GM12875 (cell line): Measurements from ENCODE around the gene INO80E.
"Not testable (repeated sequence)": the region's sequence is repeated elsewhere in the genome, so short reads cannot be mapped to it uniquely, and the experiment has no call there.

Source experiments
- H3K4me3 ChIP-seq: one replicate; pipeline ENCODE4 v1.5.1; 2011; ENCODE audit warnings: low read depth, low read length, control low read depth
- TF ChIP-seq, protein P1 (sequence below): IDR thresholded peaks from 2 replicates; pipeline ENCODE4 v1.5.1; 2011; ENCODE audit warnings: low read depth, mild to moderate bottlenecking, control low read depth, inconsistent platforms, low read length, moderate library complexity, borderline replicate concordance; ENCODE audit not compliant: insufficient read depth

Gene INO80E

DNA sequence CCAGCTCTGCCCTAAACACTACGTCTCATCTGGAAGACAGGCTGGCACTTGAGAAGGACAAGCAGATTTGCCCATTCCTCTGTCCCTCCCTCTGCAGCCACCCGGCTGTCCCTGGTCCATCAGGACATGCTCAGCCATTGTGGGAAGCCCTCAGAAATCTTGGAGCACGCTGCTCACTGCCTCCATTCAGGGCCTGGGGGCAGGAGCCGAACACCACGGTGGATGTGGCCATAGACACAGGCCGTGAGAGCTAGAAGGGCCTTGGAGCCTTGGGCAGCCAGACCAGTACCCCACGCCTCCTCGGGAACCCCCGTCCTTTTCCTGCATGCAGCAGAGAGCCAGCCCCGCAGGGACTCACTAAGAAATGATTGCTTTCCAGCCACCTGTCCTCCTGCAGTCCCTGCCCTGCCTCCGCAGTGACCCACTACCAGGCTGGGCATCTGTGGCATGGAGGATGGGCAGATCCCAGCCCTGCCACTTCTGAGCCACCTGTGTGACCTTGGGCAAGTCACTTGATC, 11.4 kb downstream of the INO80E start:
- TF ChIP-seq, protein P1, sequence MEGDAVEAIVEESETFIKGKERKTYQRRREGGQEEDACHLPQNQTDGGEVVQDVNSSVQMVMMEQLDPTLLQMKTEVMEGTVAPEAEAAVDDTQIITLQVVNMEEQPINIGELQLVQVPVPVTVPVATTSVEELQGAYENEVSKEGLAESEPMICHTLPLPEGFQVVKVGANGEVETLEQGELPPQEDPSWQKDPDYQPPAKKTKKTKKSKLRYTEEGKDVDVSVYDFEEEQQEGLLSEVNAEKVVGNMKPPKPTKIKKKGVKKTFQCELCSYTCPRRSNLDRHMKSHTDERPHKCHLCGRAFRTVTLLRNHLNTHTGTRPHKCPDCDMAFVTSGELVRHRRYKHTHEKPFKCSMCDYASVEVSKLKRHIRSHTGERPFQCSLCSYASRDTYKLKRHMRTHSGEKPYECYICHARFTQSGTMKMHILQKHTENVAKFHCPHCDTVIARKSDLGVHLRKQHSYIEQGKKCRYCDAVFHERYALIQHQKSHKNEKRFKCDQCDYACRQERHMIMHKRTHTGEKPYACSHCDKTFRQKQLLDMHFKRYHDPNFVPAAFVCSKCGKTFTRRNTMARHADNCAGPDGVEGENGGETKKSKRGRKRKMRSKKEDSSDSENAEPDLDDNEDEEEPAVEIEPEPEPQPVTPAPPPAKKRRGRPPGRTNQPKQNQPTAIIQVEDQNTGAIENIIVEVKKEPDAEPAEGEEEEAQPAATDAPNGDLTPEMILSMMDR = no peak
- no peak overlapping the region for H3K4me3 ChIP-seq

DNA sequence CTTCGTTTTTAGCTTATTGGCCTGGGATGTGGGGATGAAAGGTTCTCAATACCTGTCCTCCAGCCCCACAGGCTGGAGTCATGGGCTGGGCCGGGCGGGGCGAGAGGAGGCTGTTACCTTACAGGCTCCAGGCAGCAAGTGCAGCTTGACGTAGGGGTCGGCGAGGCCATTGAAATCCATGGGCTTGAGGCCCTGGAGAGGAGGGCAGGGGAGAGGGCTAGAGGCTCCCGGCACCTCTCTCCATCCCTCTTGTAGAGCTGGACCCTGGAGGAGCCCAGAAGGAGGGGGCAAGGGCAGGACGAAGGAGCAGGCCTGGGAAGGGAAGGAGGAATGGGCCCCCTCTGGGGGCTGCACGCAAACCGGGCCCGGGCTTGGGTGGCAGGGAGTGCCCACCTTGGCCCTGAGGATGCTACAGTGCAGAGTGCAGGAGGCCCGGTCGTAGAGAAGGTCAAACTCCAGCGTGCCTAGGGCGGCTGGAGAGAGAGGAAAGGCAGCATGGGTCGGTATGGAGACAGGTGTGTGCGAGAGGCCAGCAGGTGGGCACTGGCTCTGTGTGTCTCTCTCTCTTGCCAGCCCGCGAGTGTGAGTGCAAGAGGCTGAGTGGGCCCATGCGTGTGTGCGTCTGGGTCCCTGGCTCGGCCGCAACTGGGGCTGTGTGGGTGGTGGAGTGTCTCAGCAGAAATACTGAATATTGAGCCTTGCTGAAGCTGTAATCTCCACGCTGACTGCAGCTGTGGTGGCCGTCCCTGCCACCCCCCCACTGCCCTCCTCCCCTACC, 13.2 kb downstream of the INO80E start:
- H3K4me3 ChIP-seq = no peak overlapping the region

DNA sequence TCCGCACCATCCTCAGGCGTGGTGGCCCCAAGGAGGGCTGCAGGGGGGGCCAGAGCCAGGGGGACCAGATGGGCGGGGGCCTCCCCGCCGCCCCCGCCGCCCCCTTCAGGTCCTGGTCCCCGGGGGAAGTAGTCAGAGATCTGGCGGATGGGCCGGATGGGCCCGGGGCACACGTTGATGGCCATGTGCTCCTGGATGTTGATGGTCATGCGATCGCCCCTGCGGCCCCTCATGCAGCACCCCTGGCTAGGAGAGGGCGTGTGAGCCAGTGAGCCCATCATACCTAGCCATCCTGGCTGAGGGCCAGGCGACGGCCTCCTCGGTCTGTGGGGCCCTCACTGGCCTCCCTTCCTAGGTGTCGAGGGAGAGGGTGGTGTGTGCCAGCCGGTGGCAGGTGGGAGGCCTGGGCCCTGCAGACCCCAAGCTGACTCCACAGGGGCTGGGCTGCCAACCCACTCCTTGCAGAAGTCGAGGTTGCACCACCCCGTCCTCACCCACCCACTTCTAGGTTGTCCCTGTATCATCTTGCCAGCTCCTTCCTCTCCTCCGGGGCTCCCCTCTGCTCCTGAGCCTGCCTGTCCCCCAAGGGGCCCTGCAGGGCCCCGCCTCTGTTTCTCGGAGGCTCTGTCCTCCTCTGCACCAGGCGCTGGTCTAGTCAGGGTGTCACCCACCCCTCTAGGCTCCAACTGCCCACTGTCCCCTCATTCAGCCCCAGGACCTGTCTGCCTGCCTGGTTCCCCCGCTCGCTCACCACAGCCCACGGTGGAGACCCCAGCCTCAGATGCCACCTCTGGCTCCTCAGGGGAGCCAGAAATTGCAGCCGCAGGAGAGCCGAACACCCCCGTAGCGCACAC, 14.2 kb downstream of the INO80E start:
- TF ChIP-seq, protein P1 = no peak
- no peak overlapping the region for H3K4me3 ChIP-seq

More for the DNA sequence above, 13.2 kb downstream of the INO80E start:
- TF ChIP-seq, protein P1 = no peak

DNA sequence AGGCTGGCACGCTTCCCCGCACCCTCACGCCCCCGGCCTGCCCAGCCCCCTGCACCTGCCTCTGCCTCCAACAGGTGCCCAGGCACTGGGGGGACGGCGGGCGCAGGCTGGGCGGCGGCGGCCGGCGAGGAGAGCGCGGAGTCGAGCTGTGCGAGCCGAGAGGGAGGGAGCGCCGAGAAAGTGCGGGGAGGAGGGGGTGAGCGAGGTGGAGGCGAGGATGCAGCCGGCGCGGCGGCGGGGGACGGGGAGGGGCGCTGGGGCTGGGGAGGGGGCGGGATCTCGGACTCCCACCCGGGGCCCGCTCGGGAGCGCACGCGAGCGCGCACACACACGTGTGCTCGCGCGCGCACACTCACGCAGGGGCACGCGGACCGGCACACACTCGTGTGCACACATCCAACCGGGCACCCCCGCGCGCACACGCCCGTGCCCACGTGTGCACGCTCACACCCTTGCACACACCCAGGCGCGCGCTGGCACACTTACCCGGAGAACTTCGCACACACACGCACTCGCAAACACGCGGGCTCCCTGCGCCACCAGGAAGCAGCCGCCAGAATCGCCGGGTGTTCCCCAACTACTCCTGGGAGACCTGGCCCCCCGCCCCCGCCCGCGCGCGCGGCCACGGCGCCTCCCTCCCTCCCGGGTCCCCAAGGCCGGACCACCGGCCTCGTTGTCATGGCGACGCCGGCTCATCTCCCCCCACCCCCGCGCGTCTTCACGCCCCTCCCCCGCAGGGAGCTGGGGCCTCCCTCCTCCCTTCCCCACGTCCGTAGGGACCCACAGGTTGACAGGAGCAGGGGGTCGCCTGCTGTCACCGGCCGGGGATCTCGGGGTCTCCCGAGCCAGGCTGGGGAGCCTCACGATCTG, 15.0 kb downstream of the INO80E start, which contains the start of gene DOC2A:
TSS of gene DOC2A (minus strand) at position 184 of the 870 bp plus-strand sequence. CDS start 805 bp downstream, outside the sequence.
- H3K4me3 ChIP-seq = peak within 1 kb of the TSS; percentile 27

DNA sequence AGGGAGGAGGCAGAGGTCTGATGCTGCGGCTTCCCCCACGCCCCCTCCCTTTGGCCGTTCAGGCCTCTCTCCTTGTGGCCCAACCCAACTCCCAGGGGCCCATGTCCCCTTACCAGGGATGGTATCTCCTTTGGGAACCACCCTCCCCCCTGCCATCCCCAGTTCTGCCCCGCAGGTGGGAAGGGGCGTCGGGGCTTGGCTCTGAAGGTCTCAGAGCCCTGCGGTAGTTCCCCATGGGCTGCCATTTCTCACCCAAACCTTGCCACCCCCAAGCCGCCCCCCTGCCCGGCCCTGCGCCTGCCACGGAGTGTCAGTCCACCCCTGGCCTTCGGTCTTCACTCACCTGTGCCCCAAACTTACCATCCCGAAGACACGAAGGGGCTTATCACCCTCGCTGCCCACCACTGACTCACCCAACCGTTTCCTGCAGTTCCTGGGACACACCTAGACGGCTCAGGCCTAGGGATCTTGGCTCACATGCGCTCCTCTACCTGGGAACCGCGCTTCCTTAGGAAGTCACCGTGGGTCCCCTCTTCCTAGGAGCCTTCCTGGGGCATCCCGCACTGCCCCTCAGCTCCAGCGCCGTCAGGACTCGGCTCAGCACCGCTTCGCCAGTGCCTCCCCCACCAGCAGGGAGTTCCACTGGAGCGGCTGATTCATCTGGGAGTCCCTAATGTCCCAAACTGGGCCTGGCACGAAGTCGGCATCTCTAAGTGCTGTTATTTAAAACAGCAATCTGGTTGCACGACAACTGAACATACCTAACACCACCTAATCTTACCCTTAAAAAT, 15.9 kb downstream of the INO80E start:
- H3K4me3 ChIP-seq = no peak overlapping the region
- TF ChIP-seq, protein P1 = no peak

More for the DNA sequence above, 15.0 kb downstream of the INO80E start, which contains the start of gene DOC2A:
- TF ChIP-seq, protein P1 = no peak

DNA sequence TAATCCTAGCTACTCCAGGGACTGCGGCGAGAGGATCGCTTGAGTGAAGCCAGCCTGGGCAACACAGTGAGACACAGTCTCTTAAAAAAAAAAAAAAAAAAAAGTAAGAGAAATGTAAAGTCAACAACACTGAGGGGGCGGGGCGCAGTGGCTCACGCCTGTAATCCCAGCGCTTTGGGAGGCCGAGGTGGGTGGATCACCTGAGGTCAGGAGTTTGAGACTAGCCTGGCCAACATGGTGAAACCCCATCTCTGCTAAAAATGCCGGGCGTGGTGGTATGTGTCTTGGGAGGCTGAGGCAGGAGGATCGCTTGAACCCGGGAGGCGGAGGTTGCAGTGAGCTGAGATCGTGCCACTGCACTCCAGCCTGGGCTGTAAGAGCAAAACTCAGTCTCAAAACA, 16.6 kb downstream of the INO80E start:
- H3K4me3 ChIP-seq = not testable (repeated sequence)

DNA sequence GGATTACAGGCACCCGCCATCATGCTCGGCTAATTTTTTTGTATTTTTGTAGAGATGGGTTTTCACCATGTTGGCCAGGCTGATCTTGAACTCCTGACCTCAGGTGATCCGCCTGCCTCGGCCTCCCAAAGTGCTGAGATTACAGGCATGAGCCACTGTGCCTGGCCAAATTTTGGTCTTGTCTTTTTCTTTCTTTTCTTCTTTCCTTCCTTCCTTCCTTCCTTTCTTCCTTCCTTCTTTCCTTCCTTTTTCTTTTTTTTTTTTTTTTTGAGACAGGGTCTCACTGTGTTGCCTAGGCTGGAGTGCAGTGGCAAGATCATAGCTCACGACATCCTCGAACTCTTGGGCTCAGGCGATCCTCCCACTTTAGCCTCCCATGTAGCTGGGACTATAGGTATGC, 19.4 kb downstream of the INO80E start:
- H3K4me3 ChIP-seq = not testable (repeated sequence)
